HG03354 (cell line): ENCODE measurements around the gene KRIT1.
"Not testable (repeated sequence)": the region's sequence is repeated elsewhere in the genome, so short reads cannot be mapped to it uniquely, and the experiment has no call there.

ENCODE experiments used
- ATAC-seq: cut with Tn5 transposase; IDR thresholded peaks from one replicate; pipeline ENCODE4 v1.9.1; 2021; ENCODE audit warnings: mild to moderate bottlenecking; ENCODE audit not compliant: unreplicated experiment, poor library complexity, severe bottlenecking

Gene KRIT1

GRCh38 chr7:92245487-92246359, at the start of gene KRIT1, which contains the start of gene ANKIB1:
KRIT1 (minus strand) TSS chr7:92245914; CDS start chr7:92242135, 3,779 bp downstream.
ANKIB1 (plus strand) TSS chr7:92245974; CDS start chr7:92294979, 49,005 bp downstream.
- peak; percentile 83 for ATAC-seq

GRCh38 chr7:92295391-92295790, 49.7 kb upstream of the KRIT1 start:
- no peak for ATAC-seq

- ATAC-seq: no peak
Observed at GRCh38 chr7:92293896-92294590, 48.3 kb upstream of the KRIT1 start.

GRCh38 chr7:92292981-92293380, 47.3 kb upstream of the KRIT1 start:
- ATAC-seq: no peak

GRCh38 chr7:92289321-92289720, 43.6 kb upstream of the KRIT1 start:
- no peak for ATAC-seq

GRCh38 chr7:92282930-92283329, 37.2 kb upstream of the KRIT1 start:
- no peak for ATAC-seq

- ATAC-seq: no peak
Observed at GRCh38 chr7:92282221-92282814, 36.6 kb upstream of the KRIT1 start.

- no peak for ATAC-seq
Observed at GRCh38 chr7:92281031-92281430, 35.3 kb upstream of the KRIT1 start.

- no peak for ATAC-seq
Observed at GRCh38 chr7:92279396-92280031, 33.8 kb upstream of the KRIT1 start.

- ATAC-seq: peak; percentile 83
Observed at GRCh38 chr7:92276460-92276864, 30.7 kb upstream of the KRIT1 start.

GRCh38 chr7:92275327-92275726, 29.6 kb upstream of the KRIT1 start:
- no peak for ATAC-seq

- ATAC-seq: no peak
Observed at GRCh38 chr7:92268921-92269320, 23.2 kb upstream of the KRIT1 start.

- no peak for ATAC-seq
Observed at GRCh38 chr7:92266415-92267241, 20.9 kb upstream of the KRIT1 start.

- ATAC-seq: no peak
Observed at GRCh38 chr7:92260248-92260781, 14.6 kb upstream of the KRIT1 start.

GRCh38 chr7:92259610-92260247, 14.0 kb upstream of the KRIT1 start:
- no peak for ATAC-seq

- no peak for ATAC-seq
Observed at GRCh38 chr7:92259062-92259461, 13.3 kb upstream of the KRIT1 start.

GRCh38 chr7:92255308-92255707, 9.6 kb upstream of the KRIT1 start:
- no peak for ATAC-seq

- not testable (repeated sequence) for ATAC-seq
Observed at GRCh38 chr7:92254800-92255199, 9.1 kb upstream of the KRIT1 start.

GRCh38 chr7:92253251-92253650, 7.5 kb upstream of the KRIT1 start:
- ATAC-seq: no peak
